Measurements from ENCODE around the gene DAPK1.

Gene DAPK1

DNA sequence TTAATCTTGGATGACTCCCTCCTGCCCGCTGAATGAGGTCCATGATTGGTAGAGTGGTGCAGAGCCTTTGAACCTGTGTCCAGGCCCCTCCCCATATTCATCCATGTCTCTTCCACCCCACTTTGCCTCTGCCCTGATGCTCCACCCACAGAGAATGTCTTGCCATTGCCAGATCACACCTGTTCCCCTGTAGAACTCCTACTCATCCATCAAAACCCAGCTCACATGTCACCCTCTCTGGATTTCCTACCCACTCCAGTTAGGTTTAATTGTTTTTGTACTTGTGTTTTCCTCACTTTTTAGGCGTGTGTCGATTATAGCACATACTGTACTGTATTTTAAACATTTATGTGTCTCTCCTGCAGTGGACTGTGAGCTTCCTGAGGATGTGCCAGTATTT lies 121.3 kb downstream of the DAPK1 start:
- DNase-seq = no peak

DNA sequence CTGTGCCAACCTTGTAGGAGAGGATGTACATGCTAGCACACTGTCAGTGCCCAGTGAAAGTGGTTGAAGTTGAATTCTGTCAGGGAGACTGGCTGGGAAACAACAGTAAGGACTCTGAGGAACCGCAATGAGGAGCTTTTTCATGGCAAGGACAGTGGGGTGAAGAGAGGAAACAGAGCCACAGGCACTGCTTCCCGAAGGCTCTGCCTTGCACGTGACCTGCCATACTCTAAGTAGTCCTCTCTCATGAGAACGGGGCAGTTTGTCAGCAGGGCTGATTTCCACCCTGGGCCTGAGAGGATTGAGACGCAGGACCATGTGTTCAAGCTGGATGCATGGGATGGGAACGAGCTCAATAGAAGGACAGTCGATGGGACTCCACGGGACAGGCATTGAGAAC lies 121.7 kb downstream of the DAPK1 start:
- no peak for DNase-seq

- no peak for DNase-seq
Observed at GRCh38 chr9:87620731-87621322, 123.2 kb downstream of the DAPK1 start.

DNA sequence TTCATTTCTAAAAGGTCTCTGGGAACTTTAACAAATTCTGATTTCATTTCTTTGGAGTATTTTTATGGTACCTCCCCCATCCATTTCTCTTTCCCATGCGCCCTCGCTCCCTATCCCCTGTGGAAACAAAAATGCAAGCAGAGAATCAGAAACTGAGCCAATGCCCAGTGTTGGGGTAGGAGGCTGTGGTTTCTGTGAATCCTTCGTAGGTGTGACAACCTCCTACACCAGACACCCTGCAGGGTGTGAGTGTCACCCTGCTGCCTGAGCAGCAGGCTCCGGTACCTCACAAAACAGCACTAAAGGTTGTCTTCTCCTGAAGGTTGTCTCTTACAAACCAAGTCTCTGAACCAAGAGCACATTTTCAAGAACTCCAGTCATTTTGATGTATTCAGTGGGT lies 124.4 kb downstream of the DAPK1 start:
- DNase-seq = no peak

GRCh38 chr9:87622923-87623322 lies 125.3 kb downstream of the DAPK1 start:
- no peak for DNase-seq

- no peak for DNase-seq
Observed at GRCh38 chr9:87628346-87628745, 130.7 kb downstream of the DAPK1 start.

DNA sequence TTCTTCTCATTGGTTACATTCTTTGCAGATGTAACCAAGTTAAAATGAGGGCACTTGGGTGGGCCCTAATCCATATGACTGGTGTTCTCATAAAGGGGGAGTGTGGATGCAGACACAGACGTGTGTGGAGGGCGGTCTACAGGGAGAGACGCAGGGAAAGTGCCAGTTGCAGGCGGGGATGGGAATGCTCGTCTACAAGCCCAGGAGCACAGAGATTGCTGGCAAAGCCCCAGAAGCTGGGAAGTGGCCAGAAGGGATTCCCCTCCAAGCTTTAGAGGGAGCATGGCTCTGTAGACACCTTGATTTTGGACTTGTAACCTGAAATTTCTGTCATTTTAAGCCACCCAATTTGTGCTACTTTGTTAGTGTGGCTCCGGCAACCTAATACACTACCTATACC lies 131.4 kb downstream of the DAPK1 start:
- no peak for DNase-seq

DNA sequence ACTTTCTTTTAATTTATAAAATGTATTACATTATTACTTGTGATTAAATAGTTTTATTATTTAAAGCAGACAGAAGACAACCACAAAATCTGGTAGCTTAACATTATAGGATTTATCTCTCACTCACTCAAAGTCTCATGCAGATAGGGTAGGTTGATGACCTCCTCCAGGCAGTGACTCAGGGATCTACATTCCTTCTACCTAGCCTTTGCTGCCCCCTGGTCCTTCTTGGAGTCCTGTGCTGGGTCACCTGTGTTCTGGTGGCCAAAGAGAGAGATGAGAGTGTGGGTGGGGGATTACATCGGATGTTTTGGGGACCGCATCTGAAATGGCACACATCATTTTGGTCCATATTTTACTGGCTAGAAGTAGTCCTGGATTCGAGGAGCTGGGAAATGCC lies 132.6 kb downstream of the DAPK1 start:
- DNase-seq = no peak

DNA sequence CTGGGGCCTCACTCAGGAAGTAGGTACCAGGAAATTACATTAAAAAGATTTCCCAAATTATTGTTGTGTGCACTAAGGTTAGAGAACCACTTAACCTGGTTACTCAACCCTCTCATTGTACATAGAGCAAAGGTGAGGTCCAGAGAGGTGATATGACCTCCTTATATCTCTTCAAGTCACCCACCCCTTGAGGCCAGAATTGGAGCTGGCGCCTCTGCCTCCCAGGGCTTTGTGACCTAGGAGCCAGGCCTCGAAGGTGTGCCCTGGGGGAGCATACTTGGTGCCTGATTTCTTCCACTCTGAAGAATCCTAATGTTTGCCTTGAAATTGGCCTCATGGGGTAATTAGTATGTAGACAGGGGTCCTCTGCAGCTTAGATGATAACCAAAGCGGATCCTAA lies 133.2 kb downstream of the DAPK1 start:
- no peak for DNase-seq

- DNase-seq = no peak
Observed at GRCh38 chr9:87635656-87636501, 138.2 kb downstream of the DAPK1 start.

DNA sequence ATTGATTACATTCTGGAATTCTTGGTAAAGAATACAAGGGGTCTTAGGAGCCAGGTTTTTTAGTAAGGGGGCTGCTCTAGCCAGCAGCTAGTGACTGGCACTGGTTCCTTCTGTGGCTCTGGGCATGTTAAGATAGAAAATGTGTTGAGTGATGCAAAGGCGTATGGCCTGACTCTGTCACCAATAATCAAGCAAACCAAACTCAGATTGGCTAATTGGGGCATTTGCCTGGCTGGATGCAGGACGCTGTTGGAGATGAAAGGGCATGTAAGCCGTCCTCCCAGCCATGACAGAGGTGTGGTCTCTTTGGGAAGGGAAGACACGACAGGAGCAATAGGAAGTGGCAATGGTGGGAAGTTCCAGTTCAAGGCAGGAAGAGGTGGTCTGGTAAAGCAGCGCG lies 140.6 kb downstream of the DAPK1 start:
- no peak for DNase-seq

GRCh38 chr9:87639949-87640348 lies 142.3 kb downstream of the DAPK1 start:
- no peak for DNase-seq

- no peak for DNase-seq
Observed at GRCh38 chr9:87640385-87640795, 142.7 kb downstream of the DAPK1 start.

GRCh38 chr9:87641067-87641466 lies 143.4 kb downstream of the DAPK1 start:
- no peak for DNase-seq

GRCh38 chr9:87642330-87643106 lies 144.9 kb downstream of the DAPK1 start:
- DNase-seq = no peak

DNA sequence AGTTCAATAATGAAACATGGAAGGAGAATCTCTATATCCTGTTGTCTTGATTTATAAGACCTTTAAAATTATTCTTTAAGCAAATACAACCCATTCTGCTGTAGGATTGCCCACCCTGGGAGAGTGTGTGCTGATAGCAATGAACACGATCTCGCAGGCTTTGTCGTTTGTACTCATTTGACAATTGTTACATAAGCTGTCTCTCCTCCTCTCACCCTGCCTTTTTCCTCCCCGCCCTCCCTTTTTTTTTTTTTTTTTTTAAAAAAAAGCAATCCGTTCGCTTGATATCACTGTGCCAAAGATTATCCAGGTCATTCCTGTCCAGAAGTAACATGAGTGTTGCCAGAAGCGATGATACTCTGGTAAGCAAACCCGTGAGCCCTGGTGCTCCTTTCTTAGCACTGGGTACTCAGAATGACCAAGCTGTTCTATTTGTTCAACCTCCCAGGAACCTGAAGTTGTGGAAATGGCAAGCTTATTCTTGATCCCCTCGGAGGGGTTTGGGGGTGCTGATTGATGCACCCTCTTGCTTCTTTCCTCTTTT lies 145.5 kb downstream of the DAPK1 start:
- DNase-seq = no peak

DNA sequence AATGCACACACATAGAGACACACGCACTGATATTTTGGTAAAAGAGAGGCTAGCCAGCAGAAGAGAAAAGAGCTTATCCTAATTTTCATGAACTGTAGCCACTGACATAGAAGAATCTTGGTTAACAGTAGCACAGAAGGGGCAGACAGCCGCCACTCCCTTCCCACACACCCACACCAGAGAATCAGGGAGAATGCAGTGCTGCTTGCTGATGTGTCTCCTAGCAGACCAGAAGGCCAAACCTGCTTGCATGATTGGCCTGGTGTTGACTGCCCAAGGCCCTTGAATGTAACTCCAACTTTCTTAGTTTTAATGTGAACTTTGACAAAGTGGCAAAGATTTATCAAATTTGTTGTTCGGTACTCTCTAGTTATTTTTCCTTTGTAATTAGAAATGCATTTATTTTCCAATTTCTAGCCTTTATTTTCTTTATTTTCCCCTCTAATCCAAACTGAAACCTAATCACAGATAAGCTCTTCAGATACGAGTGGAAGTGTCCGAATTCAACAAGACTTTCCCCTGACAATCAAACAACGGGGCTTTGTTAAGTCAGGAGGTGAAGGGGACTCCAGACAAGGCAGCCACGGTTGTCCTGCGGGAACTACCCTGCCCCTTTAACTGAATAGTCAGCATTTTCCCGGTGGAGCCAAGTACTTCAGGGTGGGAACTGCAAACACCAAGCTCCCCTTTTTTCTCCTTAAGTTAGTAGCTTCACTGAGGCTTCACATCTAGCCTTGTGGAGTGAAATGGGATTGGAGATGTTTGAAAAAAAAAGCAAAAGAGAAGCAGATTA lies 146.3 kb downstream of the DAPK1 start:
- DNase-seq = no peak

DNA sequence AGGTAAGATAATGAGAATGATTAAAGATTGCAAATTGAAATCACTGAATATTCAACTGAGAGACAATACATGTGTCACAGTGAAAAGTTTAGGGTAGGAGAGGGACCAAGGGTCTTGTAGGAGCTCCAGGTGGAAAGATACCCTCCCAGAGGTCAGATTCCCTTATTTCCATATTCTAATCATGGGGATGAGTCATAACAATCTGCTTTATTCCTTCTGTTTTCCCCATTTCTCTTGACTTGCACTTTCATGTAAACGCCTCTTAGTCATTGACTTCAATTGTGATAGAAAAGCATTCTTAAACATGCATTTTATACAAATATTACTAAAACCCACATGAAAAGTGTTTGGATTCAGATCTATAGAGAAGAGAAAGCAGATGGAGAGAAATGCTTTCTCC lies 147.0 kb downstream of the DAPK1 start:
- no peak for DNase-seq

DNA sequence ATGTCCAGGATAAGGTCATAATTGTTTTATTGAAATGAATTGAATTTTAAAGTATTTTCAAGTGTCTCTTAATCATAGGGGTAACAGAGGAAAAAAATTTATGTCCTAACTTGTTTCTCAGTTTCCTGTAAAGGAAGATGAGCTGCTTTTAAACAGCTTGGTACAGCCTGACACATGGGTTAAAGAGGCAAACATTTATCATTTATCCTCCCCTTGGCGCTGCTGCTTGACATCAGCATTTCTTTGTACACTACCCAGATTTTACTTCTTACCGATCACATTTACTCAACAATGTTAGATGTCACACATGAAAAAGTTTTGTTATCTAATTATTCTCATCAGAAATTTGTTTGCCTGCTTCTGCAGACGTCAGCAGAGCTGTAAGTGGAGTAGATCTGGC lies 148.9 kb downstream of the DAPK1 start:
- DNase-seq = no peak

- no peak for DNase-seq
Observed at GRCh38 chr9:87647114-87647513, 149.4 kb downstream of the DAPK1 start.

DNA sequence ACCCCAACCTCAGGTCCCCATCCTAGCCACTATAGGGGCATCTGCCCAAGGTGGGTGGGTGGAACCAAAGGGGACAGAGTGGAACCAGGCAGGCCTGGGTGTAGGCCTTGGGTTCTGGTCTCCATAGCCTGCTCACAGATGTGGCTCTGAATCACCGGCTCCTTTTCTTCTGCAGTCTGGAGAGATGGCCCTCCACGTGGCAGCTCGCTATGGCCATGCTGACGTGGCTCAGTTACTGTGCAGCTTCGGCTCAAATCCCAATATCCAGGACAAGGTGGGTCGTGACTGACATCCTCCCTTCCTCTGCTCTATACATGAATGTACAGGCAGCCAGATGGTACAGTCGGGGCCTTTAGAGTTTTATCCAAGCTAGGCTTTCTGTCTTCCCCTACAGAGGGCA lies 150.9 kb downstream of the DAPK1 start:
- no peak for DNase-seq

GRCh38 chr9:87650611-87651295 lies 153.1 kb downstream of the DAPK1 start:
- no peak for DNase-seq
